HepG2 (cell line): ENCODE results near the gene CLEC16A. TPM values are rescaled to one million over a fixed set of nuclear protein-coding genes. Genes with fewer than 3 reads are reported as not detected.

ENCODE experiments used
- ATAC-seq: fragments of 200-7000 bp; cut with Tn5 transposase; 3 replicates; pipeline ENCODE4 v1.9.1; 2020; ENCODE audit warnings: mild to moderate bottlenecking, moderate library complexity
- BruUV-seq: library from RNA; stranded (reverse); fragments of 400-500 nt; replicated peaks from 2 replicates; lab custom pipeline; 2021; lab: Mats Ljungman, UMichigan
- CTCF ChIA-PET: fragments of 300-600 bp; formaldehyde crosslinking; extraction: SDS; loops from one replicate; lab custom pipeline; 2021; ENCODE audit warnings: low total read pairs, inconsistent platforms, low intra/inter-chr PET ratio; lab: Yijun Ruan, JAX
- POLR2A ChIA-PET: fragments of 350-600 bp; sonication (Branson Sonifier 250); formaldehyde crosslinking; loops from one replicate; lab custom pipeline; 2020; ENCODE audit warnings: antibody characterized with exemption, inconsistent platforms; lab: Yijun Ruan, JAX
- DNase-seq: peaks from one replicate; pipeline ENCODE4 v3.0.0-alpha.2; 2015; ENCODE audit warnings: low spot score
- FAIRE-seq: peaks from 3 replicates; lab custom pipeline; 2011; peaks lifted over from hg19 to GRCh38; lab: Jason Lieb, UNC
- H2AFZ ChIP-seq: one replicate; pipeline ENCODE4 v1.6.1; 2011; ENCODE audit warnings: low read length, inconsistent platforms
- H3K27ac ChIP-seq: fragments of 300-600 bp; 3 replicates; pipeline ENCODE4 v1.8.0; 2011; ENCODE audit warnings: mixed run types, mild to moderate bottlenecking, mixed read lengths, low read length, inconsistent platforms; ENCODE audit not compliant: insufficient read depth; ENCODE audit errors: extremely low read length
- H3K27me3 ChIP-seq, 2 experiments: fragments of 200-600 bp in 1 of 2; 2 replicates in 1 of 2; 3 replicates in 1 of 2; pipeline versions ENCODE4 v1.6.0 to v1.8.0; 2011; ENCODE audit warnings: low read length in 2 of 2, mild to moderate bottlenecking in 2 of 2, moderate library complexity in 2 of 2, inconsistent platforms in 1 of 2; ENCODE audit not compliant: insufficient read depth in 2 of 2, control insufficient read depth in 1 of 2
- H3K36me3 ChIP-seq, 2 experiments: fragments of 200-600 bp in 1 of 2; replicated peaks in 1 of 2; 2 replicates in 1 of 2; 3 replicates in 1 of 2; pipeline versions ENCODE4 v1.5.1 to v1.8.0; 2011; ENCODE audit warnings: low read length in 2 of 2, inconsistent platforms in 1 of 2; ENCODE audit not compliant: insufficient read depth in 2 of 2, control insufficient read depth in 1 of 2
- H3K4me1 ChIP-seq: 2 replicates; pipeline ENCODE4 v1.5.1; 2012; ENCODE audit warnings: low read length, inconsistent platforms; ENCODE audit not compliant: insufficient read depth
- H3K4me2 ChIP-seq: 2 replicates; pipeline ENCODE4 v1.6.0; 2011; ENCODE audit warnings: low read depth, low read length, inconsistent platforms
- H3K4me3 ChIP-seq, 3 experiments: fragments of 200-600 bp in 1 of 3; sonication (generic), shearing (Covaris generic) in 1 of 3; replicated peaks in 1 of 3; 2 replicates each; pipeline ENCODE4 v1.5.1; 2011 to 2016; ENCODE audit warnings: low read length in 3 of 3, inconsistent platforms in 2 of 3, low read depth in 2 of 3, mild to moderate bottlenecking in 2 of 3, control low read depth in 1 of 3, mixed read lengths in 1 of 3; ENCODE audit not compliant: insufficient read depth in 1 of 3
- H3K79me2 ChIP-seq: one replicate; pipeline ENCODE4 v1.6.1; 2011; ENCODE audit warnings: low read length, inconsistent platforms; ENCODE audit not compliant: insufficient read depth
- H3K9ac ChIP-seq: 2 replicates; pipeline ENCODE4 v1.6.0; 2011; ENCODE audit warnings: mild to moderate bottlenecking, low read depth, low read length, inconsistent platforms; ENCODE audit not compliant: insufficient read depth
- H3K9me3 ChIP-seq: 2 replicates; pipeline ENCODE4 v1.5.1; 2012; ENCODE audit warnings: mild to moderate bottlenecking, low read length
- H4K20me1 ChIP-seq: 2 replicates; pipeline ENCODE4 v1.6.0; 2011; ENCODE audit warnings: inconsistent platforms, mild to moderate bottlenecking, low read length, moderate library complexity; ENCODE audit not compliant: insufficient read depth
- ZBTB4 ChIP-seq: sonication (generic); formaldehyde crosslinking; IDR thresholded peaks from 2 replicates; pipeline ENCODE4 v1.4.0; 2020; ENCODE audit warnings: missing genetic modification reagents, mild to moderate bottlenecking, borderline replicate concordance
- ZMYM3 ChIP-seq: sonication (generic); formaldehyde crosslinking; IDR thresholded peaks from 2 replicates; pipeline ENCODE4 v1.5.1; 2020; ENCODE audit warnings: mild to moderate bottlenecking, missing genetic modification reagents
- ZNF296 ChIP-seq: sonication (generic); formaldehyde crosslinking; conservative IDR thresholded peaks from 2 replicates; pipeline ENCODE4 v1.5.0; 2020; ENCODE audit warnings: mild to moderate bottlenecking, missing genetic modification reagents
- ZNF318 ChIP-seq: sonication (generic); formaldehyde crosslinking; IDR thresholded peaks from 2 replicates; pipeline ENCODE4 v1.4.0; 2020; ENCODE audit warnings: mild to moderate bottlenecking, missing genetic modification reagents
- ZNF547 ChIP-seq: sonication (generic); formaldehyde crosslinking; IDR thresholded peaks from 2 replicates; pipeline ENCODE4 v1.5.1; 2020; ENCODE audit warnings: mild to moderate bottlenecking, missing genetic modification reagents
- ZNF629 ChIP-seq: sonication (generic); formaldehyde crosslinking; conservative IDR thresholded peaks from 2 replicates; pipeline ENCODE4 v1.5.0; 2020; ENCODE audit warnings: missing genetic modification reagents
- ZNF75D ChIP-seq: sonication (generic); formaldehyde crosslinking; IDR thresholded peaks from 2 replicates; pipeline ENCODE4 v1.8.1; 2023; ENCODE audit warnings: missing genetic modification reagents, mild to moderate bottlenecking, borderline replicate concordance
- ZNF768 ChIP-seq: sonication (generic); formaldehyde crosslinking; IDR thresholded peaks from 2 replicates; pipeline ENCODE4 v1.4.0; 2020; ENCODE audit warnings: missing genetic modification reagents
- WGBS: methylation state at CpG from one replicate; pipeline ENCODE4 v1.1.6; 2017; ENCODE audit warnings: low lambda C conversion rate; 5-methylcytosine and 5-hydroxymethylcytosine counted together
- in situ Hi-C: cut with HindIII; loops from 2 replicates; pipeline ENCODE4 v1.10.0; 2017; ENCODE audit warnings: low pct_unique_long_range_greater_than_20kb; ENCODE audit not compliant: extremely low pct_ligation_motif_present
- intact Hi-C: fragments of 100-400 bp; cut with micrococcal nuclease; formaldehyde crosslinking; loops from one replicate; pipeline ENCODE4 v1.10.0; 2022; ENCODE audit not compliant: unreplicated experiment
- polyA plus RNA-seq, 8 experiments: library from polyadenylated mRNA; depleted of rRNA in 3 of 8; stranded (reverse) in 7 of 8; unstranded in 1 of 8; fragments of >200 nt; fragmentation: Illumina TruSeq in 4 of 8; extraction: Trizol in 4 of 8; gene quantifications; 2 replicates each; pipeline versions ENCODE4 v1.2.1 to v1.2.3, GENCODE V29; 2011 to 2016; ENCODE audit warnings: low read depth in 4 of 8, missing spikeins in 1 of 8, mixed read lengths in 1 of 8; ENCODE audit not compliant: insufficient read depth in 1 of 8
- total RNA-seq, 5 experiments: library from RNA; depleted of rRNA; stranded (reverse); fragments of >200 nt; fragmentation: Illumina TruSeq; extraction: Trizol; gene quantifications; 2 replicates each; pipeline ENCODE4 v1.2.3, GENCODE V29; 2016; ENCODE audit warnings: low read depth in 1 of 5

CLEC16A gene
- total and polyA plus RNA-seq, 2 of the 13 experiments (the other 11 are each of a cell fraction or from before 2014, with no cell fraction given) = 8.5 to 10.3 TPM

- Histone ChIP-seq H3K27ac (no peak overlapping the region), H3K4me3 (no peak overlapping the region), H3K4me1 (peaks cover 28% of the 10 kb centered on the region), H3K9ac (no peak overlapping the region), H2AFZ (no peak overlapping the region), H3K79me2 (peaks cover 30% of the 10 kb centered on the region), H4K20me1 (peaks cover 15% of the 10 kb centered on the region; the same call in 1 of the 2 replicates), H3K36me3 (peaks cover 19 to 55% of the 10 kb centered on the region in 2 experiments), H3K9me3 (no peaks in the 10 kb centered on the region), H3K4me2 (no peak overlapping the region), H3K27me3 (no peaks in the 10 kb centered on the region)
- WGBS = over 99% methylated on average over 11 of the region's 11 CpGs
- TF ChIP-seq ZNF318 (CRISPR knock-in tag) = 0 out of 2 replicates have a peak, but pooled peaks have one; percentile 22
- no peak for TF ChIP-seq ZNF629 (CRISPR knock-in tag)
- 0 out of 2 replicates have a peak, but pooled peaks have one; percentile 34 for TF ChIP-seq ZNF547 (CRISPR knock-in tag)
- peak; percentile 75 for TF ChIP-seq ZMYM3
- TF ChIP-seq ZNF75D (CRISPR knock-in tag) = no peak
- no peak for TF ChIP-seq ZBTB4 (CRISPR knock-in tag)
- peak; percentile 99 for TF ChIP-seq ZNF768 (CRISPR knock-in tag)
- peak; percentile 40; the same call in 1 of the 2 replicates for TF ChIP-seq ZNF296 (CRISPR knock-in tag)
- intact Hi-C loops = no loop called here
- no peak for ATAC-seq
- POLR2A ChIA-PET = interaction anchor here (1.6 kb wide), 1 partner anchor 9 kb away, joined by 10 read pairs; the partner anchor contains the start of gene DEXI
- DNase-seq = no peak
- in situ Hi-C loops = no loop called here
- no TSS peak for BruUV-seq
- CTCF ChIA-PET = no interaction called here
- FAIRE-seq = no peak
These were observed 11.2 kb upstream of the CLEC16A start for GRCh38 chr16:10932959-10933710.
